ENCODE measurements around the gene LARGE1.

DNA sequence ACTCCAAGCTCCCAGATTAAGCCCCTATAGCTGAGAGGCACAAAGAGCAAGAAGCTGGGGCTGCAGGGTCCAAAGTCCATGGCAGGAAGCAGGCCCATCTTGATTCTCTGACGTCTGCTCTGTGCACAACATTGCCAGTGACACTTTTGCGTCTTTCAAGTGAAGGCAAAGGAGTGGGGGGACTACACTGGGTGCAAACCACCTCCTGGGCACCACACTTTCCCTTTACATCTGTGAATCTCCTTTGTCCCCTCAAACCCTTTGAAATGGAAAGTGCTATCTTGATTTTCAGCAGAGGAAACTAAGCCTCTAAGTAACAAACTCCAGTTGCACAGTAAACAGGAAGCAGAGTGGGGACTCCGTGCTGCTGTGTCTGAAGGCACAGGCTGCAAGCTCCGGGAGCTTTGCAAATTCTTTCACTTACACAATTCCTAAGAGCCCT is 428.0 kb downstream of the LARGE1 start:
- TF ChIP-seq, protein P1, sequence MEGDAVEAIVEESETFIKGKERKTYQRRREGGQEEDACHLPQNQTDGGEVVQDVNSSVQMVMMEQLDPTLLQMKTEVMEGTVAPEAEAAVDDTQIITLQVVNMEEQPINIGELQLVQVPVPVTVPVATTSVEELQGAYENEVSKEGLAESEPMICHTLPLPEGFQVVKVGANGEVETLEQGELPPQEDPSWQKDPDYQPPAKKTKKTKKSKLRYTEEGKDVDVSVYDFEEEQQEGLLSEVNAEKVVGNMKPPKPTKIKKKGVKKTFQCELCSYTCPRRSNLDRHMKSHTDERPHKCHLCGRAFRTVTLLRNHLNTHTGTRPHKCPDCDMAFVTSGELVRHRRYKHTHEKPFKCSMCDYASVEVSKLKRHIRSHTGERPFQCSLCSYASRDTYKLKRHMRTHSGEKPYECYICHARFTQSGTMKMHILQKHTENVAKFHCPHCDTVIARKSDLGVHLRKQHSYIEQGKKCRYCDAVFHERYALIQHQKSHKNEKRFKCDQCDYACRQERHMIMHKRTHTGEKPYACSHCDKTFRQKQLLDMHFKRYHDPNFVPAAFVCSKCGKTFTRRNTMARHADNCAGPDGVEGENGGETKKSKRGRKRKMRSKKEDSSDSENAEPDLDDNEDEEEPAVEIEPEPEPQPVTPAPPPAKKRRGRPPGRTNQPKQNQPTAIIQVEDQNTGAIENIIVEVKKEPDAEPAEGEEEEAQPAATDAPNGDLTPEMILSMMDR (IDR thresholded peaks at IDR 0.05): no peak
- no peak for TF ChIP-seq POLR2A (IDR thresholded peaks at IDR 0.05)
